OCI-LY3 (cell line): ENCODE data around the gene C20orf202.

Experiments
- EZH2phosphoT487 ChIP-seq: fragments of 200-600 bp; shearing (Covaris generic); IDR thresholded peaks from 2 replicates; pipeline ENCODE4 v1.6.1; 2018; ENCODE audit warnings: antibody characterized with exemption, mixed run types, low read depth
- TF ChIP-seq, protein P1 (sequence below): fragments of 200-600, 300-600 bp; sonication (generic); IDR thresholded peaks from 2 replicates; pipeline ENCODE4 v1.5.1; 2014; ENCODE audit warnings: antibody characterized with exemption, low read length, low read depth

DNA sequence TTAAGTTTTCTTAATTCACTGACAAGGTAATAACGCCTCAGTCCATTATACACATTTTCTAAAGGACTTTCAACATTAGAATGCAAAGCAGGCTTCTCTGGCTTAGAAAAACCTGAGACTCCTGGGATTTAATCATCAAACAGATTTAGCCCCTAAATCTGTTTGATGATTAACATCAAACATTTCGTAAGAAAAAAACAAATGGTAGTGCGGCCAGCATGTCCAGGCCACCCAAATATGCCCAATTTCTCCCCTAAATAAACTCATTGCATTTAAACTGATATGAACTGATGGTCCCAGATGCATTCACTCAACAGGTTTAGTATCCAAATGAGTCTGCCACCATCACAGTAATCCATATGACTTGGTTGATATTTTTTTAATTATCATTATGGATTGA lies 24.6 kb upstream of the C20orf202 start:
- TF ChIP-seq, protein P1, sequence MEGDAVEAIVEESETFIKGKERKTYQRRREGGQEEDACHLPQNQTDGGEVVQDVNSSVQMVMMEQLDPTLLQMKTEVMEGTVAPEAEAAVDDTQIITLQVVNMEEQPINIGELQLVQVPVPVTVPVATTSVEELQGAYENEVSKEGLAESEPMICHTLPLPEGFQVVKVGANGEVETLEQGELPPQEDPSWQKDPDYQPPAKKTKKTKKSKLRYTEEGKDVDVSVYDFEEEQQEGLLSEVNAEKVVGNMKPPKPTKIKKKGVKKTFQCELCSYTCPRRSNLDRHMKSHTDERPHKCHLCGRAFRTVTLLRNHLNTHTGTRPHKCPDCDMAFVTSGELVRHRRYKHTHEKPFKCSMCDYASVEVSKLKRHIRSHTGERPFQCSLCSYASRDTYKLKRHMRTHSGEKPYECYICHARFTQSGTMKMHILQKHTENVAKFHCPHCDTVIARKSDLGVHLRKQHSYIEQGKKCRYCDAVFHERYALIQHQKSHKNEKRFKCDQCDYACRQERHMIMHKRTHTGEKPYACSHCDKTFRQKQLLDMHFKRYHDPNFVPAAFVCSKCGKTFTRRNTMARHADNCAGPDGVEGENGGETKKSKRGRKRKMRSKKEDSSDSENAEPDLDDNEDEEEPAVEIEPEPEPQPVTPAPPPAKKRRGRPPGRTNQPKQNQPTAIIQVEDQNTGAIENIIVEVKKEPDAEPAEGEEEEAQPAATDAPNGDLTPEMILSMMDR = no peak
- TF ChIP-seq EZH2phosphoT487 = no peak
